Stimulated activated CD8-positive, alpha-beta memory T cell treated with anti-CD3 and anti-CD28 coated beads, Interleukin-4, amount 100 ng/mL, for 48 hours (primary cell): ENCODE measurements around the gene CDK5.
A peak's percentile ranks its signal among the peaks of the same experiment; 100 is the strongest.

Experiments used
- DNase-seq: peaks from one replicate; pipeline ENCODE4 v3.0.0-alpha.2; 2020

Gene CDK5

GRCh38 chr7:151085691-151086620 is 28.3 kb upstream of the CDK5 start, which contains the start of gene AGAP3:
AGAP3 (plus strand) TSS chr7:151086475; CDS start chr7:151086742, 267 bp downstream.
- DNase-seq = peak; percentile 63

- no peak for DNase-seq
Measured at GRCh38 chr7:151085329-151085690, 27.6 kb upstream of the CDK5 start.

- DNase-seq = no peak
Measured at GRCh38 chr7:151083824-151084160, 26.1 kb upstream of the CDK5 start.

GRCh38 chr7:151083071-151083823 is 25.6 kb upstream of the CDK5 start, which contains the start of gene TMUB1:
TMUB1 (minus strand) TSS chr7:151083493; CDS start chr7:151082563, 930 bp downstream.
- peak; percentile 88 for DNase-seq

- no peak for DNase-seq
Measured at GRCh38 chr7:151082141-151083070, 24.7 kb upstream of the CDK5 start.

- DNase-seq = no peak
Measured at GRCh38 chr7:151081170-151082101, 23.7 kb upstream of the CDK5 start.

- DNase-seq = peak; percentile 88
Measured at GRCh38 chr7:151080522-151081169, 22.9 kb upstream of the CDK5 start, which contains the start of gene FASTK. FASTK (minus strand) TSS chr7:151080809; CDS start chr7:151080766, 43 bp downstream.

GRCh38 chr7:151080067-151080521 is 22.4 kb upstream of the CDK5 start:
- DNase-seq = peak; percentile 41

- no peak for DNase-seq
Measured at GRCh38 chr7:151079199-151079910, 21.7 kb upstream of the CDK5 start.

- DNase-seq = no peak
Measured at GRCh38 chr7:151078233-151079040, 20.7 kb upstream of the CDK5 start.

GRCh38 chr7:151077705-151078232 is 20.1 kb upstream of the CDK5 start:
- no peak for DNase-seq

GRCh38 chr7:151076863-151077704 is 19.4 kb upstream of the CDK5 start:
- peak; percentile 44 for DNase-seq

GRCh38 chr7:151075978-151076426 is 18.3 kb upstream of the CDK5 start:
- DNase-seq = no peak

- DNase-seq = no peak
Measured at GRCh38 chr7:151075662-151075971, 17.9 kb upstream of the CDK5 start.

- no peak for DNase-seq
Measured at GRCh38 chr7:151074817-151075661, 17.3 kb upstream of the CDK5 start.

- DNase-seq = no peak
Measured at GRCh38 chr7:151073990-151074389, 16.3 kb upstream of the CDK5 start.
